MM.1S (cell line): Measurements from ENCODE around the gene MVD.

Experiments used
- DNase-seq: peaks from one replicate; pipeline ENCODE4 v3.0.0-alpha.2; 2015
- H2AFZ ChIP-seq: fragments of 300-600 bp; sonication (generic); 2 replicates; pipeline ENCODE4 v1.6.0; 2016; ENCODE audit warnings: antibody characterized with exemption, low read length
- H3F3A ChIP-seq: fragments of 300-600 bp; sonication (generic); 2 replicates; pipeline ENCODE4 v1.6.1; 2016; ENCODE audit warnings: mild to moderate bottlenecking, antibody characterized with exemption, low read length, moderate library complexity, mixed read lengths; ENCODE audit not compliant: insufficient read depth
- H3K27ac ChIP-seq: fragments of 300-600 bp; sonication (generic); 2 replicates; pipeline ENCODE4 v1.5.1; 2016; ENCODE audit warnings: mild to moderate bottlenecking, low read length
- H3K27me3 ChIP-seq: fragments of 300-600 bp; sonication (generic); replicated peaks from 2 replicates; pipeline ENCODE4 v1.6.0; 2016; ENCODE audit warnings: low read length; ENCODE audit not compliant: insufficient read depth
- H3K36me3 ChIP-seq: fragments of 300-600 bp; sonication (generic); replicated peaks from 2 replicates; pipeline ENCODE4 v1.6.1; 2016; ENCODE audit warnings: mild to moderate bottlenecking, low read length, mixed read lengths; ENCODE audit not compliant: insufficient read depth
- H3K4me1 ChIP-seq: fragments of 300-600 bp; sonication (generic); 2 replicates; pipeline ENCODE4 v1.6.1; 2016; ENCODE audit warnings: low read length, mixed read lengths
- H3K4me2 ChIP-seq: fragments of 300-600 bp; sonication (generic); 2 replicates; pipeline ENCODE4 v1.6.0; 2016; ENCODE audit warnings: low read depth, low read length
- H3K4me3 ChIP-seq: fragments of 300-600 bp; sonication (generic); 2 replicates; pipeline ENCODE4 v1.5.1; 2016; ENCODE audit warnings: low read length, mixed read lengths
- H3K79me2 ChIP-seq: fragments of 300-600 bp; sonication (generic); 2 replicates; pipeline ENCODE4 v1.6.1; 2016; ENCODE audit warnings: mixed run types, low read length, mixed read lengths
- H3K9ac ChIP-seq: fragments of 300-600 bp; sonication (generic); 2 replicates; pipeline ENCODE4 v1.6.1; 2016; ENCODE audit warnings: low read length, mixed read lengths
- H3K9me2 ChIP-seq: fragments of 300-600 bp; sonication (generic); replicated peaks from 2 replicates; pipeline ENCODE4 v1.6.1; 2016; ENCODE audit warnings: mild to moderate bottlenecking, low read length, mixed read lengths; ENCODE audit not compliant: insufficient read depth
- H3K9me3 ChIP-seq: fragments of 300-600 bp; sonication (generic); replicated peaks from 2 replicates; pipeline ENCODE4 v1.6.1; 2016; ENCODE audit warnings: mild to moderate bottlenecking, low read length, mixed read lengths; ENCODE audit not compliant: insufficient read depth
- H4K20me1 ChIP-seq: fragments of 300-600 bp; sonication (generic); 2 replicates; pipeline ENCODE4 v1.6.1; 2016; ENCODE audit warnings: mild to moderate bottlenecking, low read length, moderate library complexity, mixed read lengths; ENCODE audit not compliant: insufficient read depth
- EZH2 ChIP-seq: fragments of 300-600 bp; sonication (generic); optimal IDR thresholded peaks from 2 replicates; pipeline ENCODE3; 2017; ENCODE audit warnings: low read depth, mild to moderate bottlenecking, antibody characterized with exemption, low read length, mixed read lengths
- EZH2phosphoT487 ChIP-seq: fragments of 300-600 bp; sonication (generic); IDR thresholded peaks from 2 replicates; pipeline ENCODE4 v1.6.1; 2018; ENCODE audit warnings: antibody characterized with exemption, low read length
- TF ChIP-seq, protein P1 (sequence below): fragments of 300-600 bp; sonication (generic); IDR thresholded peaks from 2 replicates; pipeline ENCODE4 v1.5.1; 2016; ENCODE audit warnings: antibody characterized with exemption, low read length, mixed read lengths

MVD gene

GRCh38 chr16:88613911-88614817 lies 48.7 kb downstream of the MVD start:
- no peaks in the 10 kb centered on the region for H3K27me3 ChIP-seq
- H3K4me1 ChIP-seq, result no peaks in the 10 kb centered on the region
- no peak overlapping the region for H3K4me2 ChIP-seq
- no peak for DNase-seq
- H2AFZ ChIP-seq, result no peak overlapping the region
- H3K9me2 ChIP-seq, result no peaks in the 10 kb centered on the region
- no peaks in the 10 kb centered on the region for H3K36me3 ChIP-seq
- H3K27ac ChIP-seq, result no peak overlapping the region
- H4K20me1 ChIP-seq, result no peaks in the 10 kb centered on the region
- H3K4me3 ChIP-seq, result no peak overlapping the region
- no peaks in the 10 kb centered on the region for H3F3A ChIP-seq
- no peaks in the 10 kb centered on the region for H3K9me3 ChIP-seq
- TF ChIP-seq EZH2 (no peak), EZH2phosphoT487 (no peak)
- TF ChIP-seq, protein P1, sequence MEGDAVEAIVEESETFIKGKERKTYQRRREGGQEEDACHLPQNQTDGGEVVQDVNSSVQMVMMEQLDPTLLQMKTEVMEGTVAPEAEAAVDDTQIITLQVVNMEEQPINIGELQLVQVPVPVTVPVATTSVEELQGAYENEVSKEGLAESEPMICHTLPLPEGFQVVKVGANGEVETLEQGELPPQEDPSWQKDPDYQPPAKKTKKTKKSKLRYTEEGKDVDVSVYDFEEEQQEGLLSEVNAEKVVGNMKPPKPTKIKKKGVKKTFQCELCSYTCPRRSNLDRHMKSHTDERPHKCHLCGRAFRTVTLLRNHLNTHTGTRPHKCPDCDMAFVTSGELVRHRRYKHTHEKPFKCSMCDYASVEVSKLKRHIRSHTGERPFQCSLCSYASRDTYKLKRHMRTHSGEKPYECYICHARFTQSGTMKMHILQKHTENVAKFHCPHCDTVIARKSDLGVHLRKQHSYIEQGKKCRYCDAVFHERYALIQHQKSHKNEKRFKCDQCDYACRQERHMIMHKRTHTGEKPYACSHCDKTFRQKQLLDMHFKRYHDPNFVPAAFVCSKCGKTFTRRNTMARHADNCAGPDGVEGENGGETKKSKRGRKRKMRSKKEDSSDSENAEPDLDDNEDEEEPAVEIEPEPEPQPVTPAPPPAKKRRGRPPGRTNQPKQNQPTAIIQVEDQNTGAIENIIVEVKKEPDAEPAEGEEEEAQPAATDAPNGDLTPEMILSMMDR, result no peak
- no peak overlapping the region for H3K9ac ChIP-seq
- H3K79me2 ChIP-seq, result peaks cover 11% of the 10 kb centered on the region; the same call in 1 of the 2 replicates

- TF ChIP-seq EZH2phosphoT487 (no peak), EZH2 (no peak)
- TF ChIP-seq, protein P1, result no peak
- Histone ChIP-seq H3K27me3 (no peaks in the 10 kb centered on the region), H3K79me2 (peaks cover 6% of the 10 kb centered on the region; the same call in 1 of the 2 replicates), H3K4me2 (no peak overlapping the region), H3K36me3 (no peaks in the 10 kb centered on the region), H3K4me3 (no peak overlapping the region), H4K20me1 (no peaks in the 10 kb centered on the region), H3K27ac (no peak overlapping the region), H3K9me2 (no peaks in the 10 kb centered on the region), H3K9ac (no peak overlapping the region), H2AFZ (no peak overlapping the region), H3K4me1 (no peaks in the 10 kb centered on the region), H3F3A (no peaks in the 10 kb centered on the region), H3K9me3 (no peaks in the 10 kb centered on the region)
- no peak for DNase-seq
Measured at GRCh38 chr16:88613293-88613692, 49.6 kb downstream of the MVD start.

GRCh38 chr16:88610909-88611812 lies 51.7 kb downstream of the MVD start:
- no peak for DNase-seq
- Histone ChIP-seq H3K9ac (no peak overlapping the region), H3K36me3 (no peaks in the 10 kb centered on the region), H3K79me2 (peaks cover 5% of the 10 kb centered on the region; the same call in 1 of the 2 replicates), H3K27ac (no peak overlapping the region), H3F3A (no peaks in the 10 kb centered on the region), H3K4me3 (no peak overlapping the region), H4K20me1 (no peaks in the 10 kb centered on the region), H2AFZ (no peak overlapping the region), H3K4me2 (no peak overlapping the region), H3K9me3 (no peaks in the 10 kb centered on the region), H3K9me2 (no peaks in the 10 kb centered on the region), H3K4me1 (no peaks in the 10 kb centered on the region), H3K27me3 (no peaks in the 10 kb centered on the region)
- TF ChIP-seq, protein P1, result no peak
- TF ChIP-seq EZH2phosphoT487 (no peak), EZH2 (no peak)
